ENCODE results near the gene OR7G3.

OR7G3 gene

DNA sequence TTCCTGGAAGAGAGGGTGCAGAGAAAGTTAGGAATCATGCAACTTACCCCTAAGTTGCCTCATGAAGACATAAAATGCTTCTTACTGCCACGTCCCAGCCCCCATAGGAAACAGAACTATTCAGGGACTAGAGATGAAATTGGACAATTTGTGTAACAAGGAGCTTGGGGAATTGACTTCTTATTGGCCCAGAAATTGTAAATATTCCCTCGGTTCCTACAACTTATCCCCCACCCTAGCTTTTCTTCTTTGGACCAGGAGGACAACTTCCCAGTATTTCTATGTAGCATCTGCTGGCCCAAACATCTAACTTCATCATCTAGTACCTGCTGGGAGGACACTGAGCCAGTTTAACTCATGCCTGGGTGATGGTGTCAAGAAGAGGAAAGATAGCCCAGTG is 40.0 kb downstream of the OR7G3 start, which contains the start of gene OR1M1:
Gene OR1M1, plus strand, starts transcription at position 301 of the 400 bp plus-strand sequence. CDS start 6,184 bp downstream, outside the sequence.
- DNase-seq, result no peak

GRCh38 chr19:9078651-9079050 is 48.1 kb downstream of the OR7G3 start:
- DNase-seq, result no peak

DNA sequence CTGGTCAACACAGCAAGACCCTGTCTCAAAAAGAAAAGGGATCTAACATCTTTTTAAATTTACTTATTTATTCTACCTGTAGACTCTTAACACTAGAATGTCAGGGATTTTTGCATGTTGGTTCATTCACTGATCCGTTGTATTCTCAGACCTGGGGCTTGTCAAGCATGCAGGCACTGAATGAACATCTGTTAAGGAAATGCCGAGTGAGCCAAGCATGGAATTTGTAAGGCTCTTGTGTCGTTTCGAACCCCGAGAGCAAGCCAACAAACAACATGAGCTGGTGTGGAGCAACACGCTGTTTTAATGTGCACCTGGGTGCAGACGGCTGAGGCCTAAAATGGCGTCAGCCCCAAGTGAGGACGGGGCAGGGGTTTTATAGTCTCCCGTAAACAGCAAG is 49.8 kb downstream of the OR7G3 start:
- no peak for DNase-seq

All from NCI-H2029 (cell line).